ENCODE results near the gene RRP36. TPM values are rescaled to one million over a fixed set of nuclear protein-coding genes. Genes with fewer than 3 reads are reported as not detected.

Gene RRP36
- total and polyA plus RNA-seq, 2 of the 8 experiments (the other 6 are each of a cell fraction or from before 2014, with no cell fraction given): 33.9 to 92.3 TPM

GRCh38 chr6:43033496-43034189 is 12.2 kb downstream of the RRP36 start:
- H3K4me1 ChIP-seq (replicated peaks in 1 of 4; ENCODE audit: control insufficient read depth in 3 of 4, insufficient read depth in 4 of 4, low read length in 3 of 4): no peaks in the 10 kb centered on the region
- no peak overlapping the region for H2BK5ac ChIP-seq (ENCODE audit: low read depth, low read length)
- CTCF ChIA-PET (ENCODE audit: partially characterized antibody): interaction anchor here (0.9 to 2.2 kb wide), 9 partner anchors 9 to 473 kb away, joined by 3 to 5 read pairs (median 4); no protein-coding TSS in a partner anchor
- no peak overlapping the region for H4K8ac ChIP-seq (ENCODE audit: extremely low read depth, insufficient read depth, low read length)
- no peak overlapping the region for H3K4me3 ChIP-seq (ENCODE audit: extremely low read depth in 1 of 4, insufficient read depth in 2 of 4, low read depth in 3 of 4, low read length in 4 of 4)
- no peaks in the 10 kb centered on the region for H3K79me2 ChIP-seq (ENCODE audit: control insufficient read depth in 1 of 2, insufficient read depth in 2 of 2, low read length in 2 of 2)
- no peak overlapping the region for H3K4me2 ChIP-seq (ENCODE audit: insufficient read depth in 1 of 2, low read depth in 2 of 2, low read length in 2 of 2)
- H2AK5ac ChIP-seq (ENCODE audit: low read depth, low read length): no peak overlapping the region
- no peak overlapping the region for H2AFZ ChIP-seq (ENCODE audit: low read length)
- WGBS, 2 experiments (ENCODE audit: extremely low coverage in 1 of 2, insufficient coverage in 1 of 2, insufficient read length in 1 of 2, insufficient replicate concordance in 2 of 2, low coverage in 1 of 2, low lambda C conversion rate in 2 of 2, missing lambda C conversion rate in 1 of 2): 100% methylated on average over 2 of the region's 2 CpGs; no CpG with 5 or more reads in 1 of the 2 experiments
- 0 out of 2 replicates have a peak, but pooled peaks cover 2% of the 10 kb centered on the region for H3K23me2 ChIP-seq (ENCODE audit: low read depth, low read length)
- H4K5ac ChIP-seq (ENCODE audit: insufficient read length, low read depth, low read length): no peak overlapping the region
- H3K23ac ChIP-seq (ENCODE audit: insufficient read length): no peak overlapping the region
- no peaks in the 10 kb centered on the region for H3K79me1 ChIP-seq (ENCODE audit: low read depth, low read length)
- H2BK20ac ChIP-seq (ENCODE audit: low read length): no peak overlapping the region
- no peak overlapping the region for H3K4ac ChIP-seq (replicated peaks; ENCODE audit: insufficient read length, low read depth, low read length)
- H2BK12ac ChIP-seq (ENCODE audit: low read depth, low read length): no peak overlapping the region
- no peak for DNase-seq (ENCODE audit: low read depth in 1 of 2, low spot score in 2 of 2)
- H3K14ac ChIP-seq (ENCODE audit: insufficient read length): no peak overlapping the region
- no peak overlapping the region for H4K91ac ChIP-seq (replicated peaks; ENCODE audit: insufficient read length, low read length)
- no peak overlapping the region for H3K56ac ChIP-seq (replicated peaks; ENCODE audit: insufficient read length, low read depth, low read length)
- H3K27ac ChIP-seq (ENCODE audit: low read depth, low read length): no peak overlapping the region
- H3K36me3 ChIP-seq (ENCODE audit: control insufficient read depth in 2 of 4, insufficient read depth in 4 of 4, low read length in 3 of 4): peaks cover 15 to 52% (median 28%) of the 10 kb centered on the region in 4 experiments
- no peak overlapping the region for H2BK120ac ChIP-seq (replicated peaks; ENCODE audit: low read depth, low read length)
- POLR2A ChIA-PET (ENCODE audit: partially characterized antibody): interaction anchor here (0.8 to 29.7 kb wide), 5 partner anchors 9 to 111 kb away, joined by 3 to 584 read pairs (median 7); partner anchors contain the start of genes CUL7, KLHDC3, MEA1 and PPP2R5D
- H3K27me3 ChIP-seq (replicated peaks in 1 of 4; ENCODE audit: control insufficient read depth in 3 of 4, extremely low read depth in 1 of 4, insufficient read depth in 3 of 4, low read length in 3 of 4): no peaks in the 10 kb centered on the region
- FAIRE-seq: no peak
- no peak overlapping the region for H3K9ac ChIP-seq (replicated peaks in 1 of 4; ENCODE audit: extremely low read depth in 1 of 4, low read depth in 3 of 4, low read length in 3 of 4)
- no peaks in the 10 kb centered on the region for H3K9me3 ChIP-seq (ENCODE audit: insufficient read depth in 2 of 2, low read depth in 1 of 2, low read length in 1 of 2)
- no peak overlapping the region for H3K18ac ChIP-seq (ENCODE audit: extremely low read depth, low read length)
- H4K20me1 ChIP-seq (replicated peaks in 1 of 2; ENCODE audit: control insufficient read depth in 1 of 2, insufficient read depth in 2 of 2, low read length in 2 of 2): peaks cover 2 to 17% of the 10 kb centered on the region in 2 experiments
- H2BK15ac ChIP-seq (ENCODE audit: low read length): no peak overlapping the region
- no peak for TF ChIP-seq MAX (IDR thresholded peaks at IDR 0.05)
- TF ChIP-seq PHF8 (conservative IDR thresholded peaks at IDR 0.05; ENCODE audit: low read depth, low read length): no peak
- TF ChIP-seq KDM4A (IDR thresholded peaks at IDR 0.05; ENCODE audit: low read depth, low read length, severe bottlenecking): no peak
- TF ChIP-seq TAF1 (IDR thresholded peaks at IDR 0.05; ENCODE audit: low read depth, low read length): no peak
- TF ChIP-seq SIRT6 (IDR thresholded peaks at IDR 0.05; ENCODE audit: low read length): no peak
- no peak for TF ChIP-seq POU5F1 (IDR thresholded peaks at IDR 0.05; ENCODE audit: low read depth, low read length)
- TF ChIP-seq TCF12 (IDR thresholded peaks at IDR 0.05; ENCODE audit: low read depth, low read length): no peak
- no peak for TF ChIP-seq CHD2 (IDR thresholded peaks at IDR 0.05; ENCODE audit: low read length)
- TF ChIP-seq CTBP2 (IDR thresholded peaks at IDR 0.05; ENCODE audit: borderline replicate concordance, insufficient read depth, insufficient read length, low read length): no peak
- TF ChIP-seq TEAD4 (IDR thresholded peaks at IDR 0.05; ENCODE audit: low read depth, low read length): no peak
- no peak for TF ChIP-seq TBP (IDR thresholded peaks at IDR 0.05; ENCODE audit: low read depth, low read length)
- no peak for TF ChIP-seq NANOG (IDR thresholded peaks at IDR 0.05; ENCODE audit: insufficient read depth, low read depth, low read length, poor library complexity, severe bottlenecking)
- TF ChIP-seq SP4 (IDR thresholded peaks at IDR 0.05; ENCODE audit: low read length): no peak
